Stimulated activated naive CD8-positive, alpha-beta T cell treated with anti-CD3 and anti-CD28 coated beads, Interleukin-15, Interleukin-2, amounts not matched to agents 100 ng/mL and 50 ng/mL, for 24 hours (primary cell): ENCODE measurements around the gene CAMTA2.

Source experiments
- H3K27ac Mint-ChIP-seq: one replicate; pipeline ENCODE4 v1.8.0; 2021; ENCODE audit warnings: mild to moderate bottlenecking, mixed read lengths
- H3K27me3 Mint-ChIP-seq: one replicate; pipeline ENCODE4 v1.8.0; 2021; ENCODE audit warnings: mixed read lengths
- H3K36me3 Mint-ChIP-seq: one replicate; pipeline ENCODE4 v1.8.0; 2021; ENCODE audit warnings: low read depth, mixed read lengths
- H3K4me1 Mint-ChIP-seq: one replicate; pipeline ENCODE4 v1.8.0; 2021; ENCODE audit warnings: low read depth, mixed read lengths
- H3K4me3 Mint-ChIP-seq: one replicate; pipeline ENCODE4 v1.8.0; 2021; ENCODE audit warnings: mild to moderate bottlenecking, mixed read lengths
- H3K9me3 Mint-ChIP-seq: one replicate; pipeline ENCODE4 v1.8.0; 2021; ENCODE audit warnings: mixed read lengths

The CAMTA2 gene

GRCh38 chr17:5020502-5021023 is 33.1 kb upstream of the CAMTA2 start:
- H3K4me1 Mint-ChIP-seq: peaks cover 12% of the 10 kb centered on the region
- H3K27ac Mint-ChIP-seq: no peak overlapping the region
- H3K36me3 Mint-ChIP-seq: peaks cover 30% of the 10 kb centered on the region
- no peaks in the 10 kb centered on the region for H3K9me3 Mint-ChIP-seq
- H3K27me3 Mint-ChIP-seq: no peaks in the 10 kb centered on the region
- H3K4me3 Mint-ChIP-seq: no peak overlapping the region

- Mint-ChIP-seq H3K27ac (peak overlapping the region; percentile 68), H3K27me3 (no peaks in the 10 kb centered on the region), H3K9me3 (no peaks in the 10 kb centered on the region), H3K36me3 (peaks cover 34% of the 10 kb centered on the region), H3K4me3 (no peak overlapping the region), H3K4me1 (peaks cover 12% of the 10 kb centered on the region)
These were observed 32.0 kb upstream of the CAMTA2 start for GRCh38 chr17:5019475-5019956.

DNA sequence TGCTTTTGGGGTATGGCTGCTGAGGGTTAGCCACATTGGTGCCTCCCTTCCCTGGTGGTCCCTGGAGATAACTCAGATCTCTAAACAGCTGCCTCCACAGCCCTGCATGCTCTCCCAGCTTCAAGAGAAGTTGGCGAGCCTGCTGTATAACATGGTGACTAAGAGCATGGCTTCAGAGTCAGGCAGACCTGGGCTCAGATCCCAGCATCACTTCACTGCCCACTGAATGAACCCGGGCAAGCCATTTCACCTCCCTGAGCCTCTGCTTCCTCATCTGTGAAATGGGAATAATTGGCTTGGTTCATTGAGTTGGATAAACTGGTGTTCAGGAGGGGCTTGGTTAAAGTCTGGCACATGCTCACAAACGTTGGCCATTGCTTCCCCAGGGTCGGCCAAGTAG is 26.9 kb upstream of the CAMTA2 start:
- Mint-ChIP-seq H3K9me3 (no peaks in the 10 kb centered on the region), H3K36me3 (peaks cover 36% of the 10 kb centered on the region), H3K4me3 (no peak overlapping the region), H3K27me3 (no peaks in the 10 kb centered on the region), H3K4me1 (peaks cover 18% of the 10 kb centered on the region), H3K27ac (no peak overlapping the region)

- peak overlapping the region; percentile 20 for H3K4me3 Mint-ChIP-seq
- no peaks in the 10 kb centered on the region for H3K9me3 Mint-ChIP-seq
- H3K27me3 Mint-ChIP-seq: no peaks in the 10 kb centered on the region
- peaks cover 11% of the 10 kb centered on the region for H3K4me1 Mint-ChIP-seq
- H3K36me3 Mint-ChIP-seq: peaks cover 57% of the 10 kb centered on the region
- peak overlapping the region; percentile 82 for H3K27ac Mint-ChIP-seq
These were observed 24.5 kb upstream of the CAMTA2 start for GRCh38 chr17:5011928-5012327.

GRCh38 chr17:5003214-5003867 is 15.9 kb upstream of the CAMTA2 start:
- Mint-ChIP-seq H3K36me3 (peaks cover 47% of the 10 kb centered on the region), H3K27me3 (no peaks in the 10 kb centered on the region), H3K27ac (no peak overlapping the region), H3K4me1 (peaks cover 7% of the 10 kb centered on the region), H3K4me3 (no peak overlapping the region), H3K9me3 (no peaks in the 10 kb centered on the region)

GRCh38 chr17:5002121-5002788 is 14.8 kb upstream of the CAMTA2 start:
- H3K36me3 Mint-ChIP-seq: peaks cover 36% of the 10 kb centered on the region
- no peaks in the 10 kb centered on the region for H3K9me3 Mint-ChIP-seq
- H3K27ac Mint-ChIP-seq: no peak overlapping the region
- peaks cover 7% of the 10 kb centered on the region for H3K4me1 Mint-ChIP-seq
- H3K4me3 Mint-ChIP-seq: no peak overlapping the region
- H3K27me3 Mint-ChIP-seq: no peaks in the 10 kb centered on the region

DNA sequence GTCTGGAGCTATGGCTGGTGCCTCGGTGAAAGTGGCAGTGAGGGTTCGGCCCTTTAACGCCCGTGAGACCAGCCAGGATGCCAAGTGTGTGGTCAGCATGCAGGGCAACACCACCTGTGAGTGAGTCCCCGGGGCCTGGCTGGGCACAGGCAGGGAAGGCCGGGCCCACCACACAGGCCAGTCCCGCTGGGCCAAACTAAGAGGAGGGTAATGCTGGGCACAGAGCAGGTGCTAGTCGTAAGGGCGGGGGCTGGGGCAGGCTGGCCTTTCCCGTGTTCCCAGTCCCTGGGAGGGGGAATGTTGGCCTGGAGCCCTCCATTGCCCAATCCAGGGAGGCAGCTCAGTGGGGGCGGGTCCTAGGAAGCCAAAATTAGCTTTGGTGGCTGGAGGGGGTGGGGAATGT is 12.8 kb upstream of the CAMTA2 start:
- H3K4me3 Mint-ChIP-seq: no peak overlapping the region
- peaks cover 25% of the 10 kb centered on the region for H3K36me3 Mint-ChIP-seq
- no peaks in the 10 kb centered on the region for H3K27me3 Mint-ChIP-seq
- no peaks in the 10 kb centered on the region for H3K9me3 Mint-ChIP-seq
- no peak overlapping the region for H3K27ac Mint-ChIP-seq
- peaks cover 18% of the 10 kb centered on the region for H3K4me1 Mint-ChIP-seq

DNA sequence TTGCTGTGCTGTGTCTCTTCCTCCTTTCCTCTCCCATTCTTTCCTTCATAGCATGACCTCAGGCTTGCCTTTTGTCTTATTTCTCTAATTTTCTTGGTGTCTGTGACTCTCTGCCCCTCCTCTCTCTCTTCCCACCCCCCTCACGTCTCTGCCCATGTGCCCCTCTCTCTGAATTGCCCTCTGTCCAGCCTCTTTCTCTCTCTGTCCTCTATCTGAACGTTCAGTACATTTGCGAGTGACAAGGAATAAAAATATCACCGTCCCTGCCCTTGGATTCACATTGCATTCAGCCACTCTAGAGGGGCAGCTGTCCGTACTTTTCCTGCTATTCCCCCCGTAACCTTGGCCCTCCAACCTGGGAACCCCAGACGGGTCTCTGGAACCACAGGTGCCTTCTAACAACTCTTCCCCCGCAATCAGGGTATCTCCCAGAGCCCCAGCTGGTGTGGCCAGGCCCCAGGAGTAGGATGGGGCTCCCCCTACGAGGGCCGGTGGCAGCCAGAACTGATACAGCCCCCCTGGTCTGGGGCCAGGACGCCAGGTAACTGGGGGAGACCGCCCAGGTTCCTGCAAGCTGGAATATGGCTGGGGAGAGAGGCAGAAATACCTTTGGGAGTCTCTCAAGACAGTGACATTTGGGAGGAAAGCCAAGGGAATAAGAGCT is 12.1 kb upstream of the CAMTA2 start:
- peaks cover 22% of the 10 kb centered on the region for H3K4me1 Mint-ChIP-seq
- H3K36me3 Mint-ChIP-seq: peaks cover 18% of the 10 kb centered on the region
- no peak overlapping the region for H3K27ac Mint-ChIP-seq
- no peaks in the 10 kb centered on the region for H3K27me3 Mint-ChIP-seq
- no peaks in the 10 kb centered on the region for H3K9me3 Mint-ChIP-seq
- H3K4me3 Mint-ChIP-seq: peak overlapping the region; percentile 83

DNA sequence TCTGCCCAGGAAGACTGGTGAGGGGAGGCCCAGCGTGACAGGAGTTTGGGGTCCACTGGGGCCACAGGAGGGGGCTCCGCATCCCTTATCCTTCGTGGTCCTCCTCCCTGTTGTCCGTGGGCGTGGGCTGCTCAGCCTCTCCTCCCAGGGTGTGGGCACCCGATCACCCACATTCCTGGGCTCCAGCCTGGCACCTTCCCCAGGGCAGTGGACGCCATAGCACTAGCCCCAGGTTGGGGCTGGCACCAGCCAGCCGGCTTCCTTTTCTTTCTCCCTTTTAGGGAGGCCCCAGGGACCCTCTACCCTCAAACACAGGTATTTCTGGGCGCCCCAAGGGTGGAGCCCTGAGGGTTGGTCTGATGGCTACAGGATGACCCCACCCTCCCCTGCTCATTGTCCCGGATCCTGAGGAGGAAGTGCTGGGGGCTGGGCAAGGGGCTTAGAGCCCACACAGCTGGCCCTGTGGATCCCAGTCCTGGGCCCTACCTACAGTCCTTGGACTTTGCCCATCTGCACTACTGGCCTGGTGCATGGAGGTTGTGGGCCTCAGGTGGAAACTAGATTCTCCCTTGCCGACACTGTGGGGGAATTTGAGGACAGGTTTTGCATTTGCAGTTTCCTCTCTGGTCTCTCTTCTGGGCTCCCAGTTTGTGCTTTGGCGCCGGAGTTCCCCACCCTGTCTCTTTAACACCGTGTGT is 11.4 kb upstream of the CAMTA2 start:
- Mint-ChIP-seq H3K27me3 (no peaks in the 10 kb centered on the region), H3K9me3 (no peaks in the 10 kb centered on the region), H3K4me1 (peaks cover 22% of the 10 kb centered on the region), H3K27ac (no peak overlapping the region), H3K4me3 (peak overlapping the region; percentile 83), H3K36me3 (peaks cover 11% of the 10 kb centered on the region)

DNA sequence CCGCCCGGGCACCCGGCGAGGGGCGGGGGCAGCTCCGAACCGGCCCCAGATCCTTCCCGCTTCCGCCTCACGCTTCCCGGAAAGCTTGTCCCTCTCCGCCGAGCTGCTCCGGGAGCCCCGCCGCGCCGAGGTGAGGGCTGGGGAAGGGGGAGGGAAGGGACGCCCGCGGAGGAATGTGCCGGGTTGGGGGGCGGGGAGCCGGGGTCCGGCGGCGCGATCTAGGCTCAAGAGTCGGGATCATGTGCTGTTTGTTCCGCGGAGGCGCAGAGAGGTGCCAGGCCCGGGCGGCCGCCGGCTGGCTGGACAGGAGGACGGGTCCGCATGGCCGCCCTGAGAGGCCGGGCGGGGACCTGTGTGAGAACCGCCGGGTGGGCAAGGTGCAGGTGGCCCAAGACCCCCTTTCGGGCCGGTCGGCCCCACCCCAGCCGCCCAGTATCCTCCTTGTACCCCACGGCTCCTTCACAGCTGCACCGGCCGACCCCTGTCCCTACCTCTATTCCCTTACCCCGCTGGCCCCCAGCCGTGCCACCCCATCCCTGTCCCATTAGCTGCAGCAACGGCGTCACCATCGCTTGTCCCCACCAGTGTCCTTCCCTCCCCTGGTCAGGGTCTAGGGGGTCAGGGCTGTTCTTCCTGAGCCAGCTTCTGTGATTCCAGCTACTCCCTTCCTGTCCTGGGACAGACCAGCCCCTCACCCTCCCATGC is 10.7 kb upstream of the CAMTA2 start:
- Mint-ChIP-seq H3K4me1 (peaks cover 22% of the 10 kb centered on the region), H3K4me3 (peak overlapping the region; percentile 83), H3K36me3 (peaks cover 5% of the 10 kb centered on the region), H3K27me3 (no peaks in the 10 kb centered on the region), H3K27ac (no peak overlapping the region), H3K9me3 (no peaks in the 10 kb centered on the region)

GRCh38 chr17:4997302-4998026 is 10.0 kb upstream of the CAMTA2 start, which contains the start of the genes INCA1 and KIF1C:
Gene INCA1 (minus strand): TSS chr17:4997522. CDS start chr17:4994437, 3,085 bp downstream.
Gene KIF1C (plus strand): TSS chr17:4997950. CDS start chr17:5000247, 2,297 bp downstream.
- no peak within 1 kb of the TSS for H3K27ac Mint-ChIP-seq
- H3K9me3 Mint-ChIP-seq: no peaks in the 10 kb centered on the region
- peaks cover 5% of the 10 kb centered on the region for H3K36me3 Mint-ChIP-seq
- H3K4me1 Mint-ChIP-seq: peaks cover 22% of the 10 kb centered on the region
- H3K27me3 Mint-ChIP-seq: no peaks in the 10 kb centered on the region
- peak within 1 kb of the TSS; percentile 83 for H3K4me3 Mint-ChIP-seq

DNA sequence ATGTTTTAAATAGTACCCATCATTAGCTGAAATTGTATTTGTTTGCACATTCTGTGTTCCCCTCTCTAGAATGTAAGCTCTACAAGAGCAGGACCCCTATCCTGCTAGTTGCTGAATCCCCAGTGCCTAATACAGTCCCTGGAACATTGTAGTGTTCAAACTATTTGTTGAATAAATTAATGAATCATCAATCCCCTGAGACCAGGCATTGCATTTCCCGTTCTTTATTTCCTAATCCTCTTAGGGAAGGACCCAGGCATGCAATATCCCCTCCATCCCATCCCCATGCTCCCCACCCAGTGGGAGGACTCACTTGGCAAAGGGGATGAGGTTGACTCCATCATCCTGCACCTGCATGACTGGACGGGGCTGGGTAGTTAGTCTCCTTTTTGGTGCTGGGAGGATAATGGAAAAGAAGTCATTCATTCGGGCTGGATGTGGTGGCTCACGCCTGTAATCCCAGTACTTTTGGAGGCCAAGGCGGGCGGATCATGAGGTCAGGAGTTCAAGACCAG is 6.7 kb upstream of the CAMTA2 start:
- peaks cover 6% of the 10 kb centered on the region for H3K36me3 Mint-ChIP-seq
- no peaks in the 10 kb centered on the region for H3K27me3 Mint-ChIP-seq
- no peak overlapping the region for H3K4me3 Mint-ChIP-seq
- peaks cover 31% of the 10 kb centered on the region for H3K4me1 Mint-ChIP-seq
- H3K9me3 Mint-ChIP-seq: no peaks in the 10 kb centered on the region
- no peak overlapping the region for H3K27ac Mint-ChIP-seq

- peak overlapping the region; percentile 93 for H3K4me3 Mint-ChIP-seq
- H3K4me1 Mint-ChIP-seq: peaks cover 43% of the 10 kb centered on the region
- no peaks in the 10 kb centered on the region for H3K27me3 Mint-ChIP-seq
- peak overlapping the region; percentile 93 for H3K27ac Mint-ChIP-seq
- H3K9me3 Mint-ChIP-seq: no peaks in the 10 kb centered on the region
- peaks cover 18% of the 10 kb centered on the region for H3K36me3 Mint-ChIP-seq
These were observed 492 bp upstream of the CAMTA2 start for GRCh38 chr17:4987767-4988567.
